ENCODE results near the gene ASTN2. TPM values are rescaled to one million over a fixed set of nuclear protein-coding genes. Genes with fewer than 3 reads are reported as not detected.

ASTN2 gene
- total and polyA plus RNA-seq, 4 donors, result 0.57 to 2.9 (median 1.4) TPM

DNA sequence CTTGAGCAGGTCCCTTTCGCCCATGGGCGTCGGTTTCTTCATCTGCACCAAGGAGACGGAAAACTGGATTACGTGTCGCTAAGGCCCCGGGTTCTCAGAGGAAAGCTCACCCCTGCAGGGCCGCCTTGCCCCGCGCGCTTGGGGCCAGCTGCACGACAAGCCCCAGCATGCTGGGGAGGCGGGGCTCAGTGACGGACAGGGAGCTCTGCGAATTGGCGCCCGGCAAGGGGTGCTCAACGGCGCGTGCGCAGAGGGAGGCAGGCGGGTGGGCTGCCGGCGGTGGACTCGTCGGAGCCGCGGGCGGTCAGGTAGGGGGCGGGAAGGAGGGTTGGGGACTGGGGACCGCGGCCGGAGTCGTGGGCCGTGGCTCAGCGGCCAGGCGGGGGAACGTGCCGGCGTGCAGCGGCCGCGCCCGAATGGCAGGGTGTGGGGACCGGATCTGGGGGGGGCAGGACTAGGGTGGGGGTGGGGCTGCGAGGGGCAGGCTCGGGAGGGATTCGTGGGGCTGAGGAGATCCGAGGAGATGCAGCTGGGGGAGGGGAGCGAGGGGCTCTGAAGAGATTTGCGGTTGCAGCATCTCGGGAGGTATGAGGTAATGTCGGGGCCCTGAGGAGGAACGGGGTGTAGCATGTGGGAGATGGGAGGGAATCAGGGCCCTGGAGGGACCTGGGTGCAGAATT, 727.6 kb downstream of the ASTN2 start, which contains the start of gene TRIM32:
Gene TRIM32 (plus strand): TSS at position 232 of the 680 bp plus-strand sequence. CDS start 10,438 bp downstream, outside the sequence.
- Histone ChIP-seq H3K27ac (ENCODE audit: low read depth in 1 of 2, low read length in 2 of 2) (peak within 1 kb of the TSS; percentile 52 to 59), H3K36me3 (ENCODE audit: control insufficient read depth in 4 of 4, insufficient read depth in 3 of 4, low read depth in 1 of 4, low read length in 3 of 4) (no peaks in the 10 kb centered on the region), H3K4me3 (ENCODE audit: low read depth in 1 of 3, low read length in 3 of 3) (peak within 1 kb of the TSS; percentile 76 to 94 (median 80)), H3K4me1 (ENCODE audit: control insufficient read depth in 4 of 4, insufficient read depth in 4 of 4, low read length in 3 of 4) (peaks cover 6 to 28% (median 20%) of the 10 kb centered on the region in 4 donors), H3K27me3 (ENCODE audit: control insufficient read depth in 4 of 4, insufficient read depth in 4 of 4, low read length in 3 of 4) (no peaks in the 10 kb centered on the region), H3K9ac (ENCODE audit: low read depth in 1 of 2, low read length in 2 of 2) (peak within 1 kb of the TSS; percentile 56 to 71), H3K9me3 (ENCODE audit: control insufficient read depth in 4 of 4, low read length in 3 of 4) (no peaks in the 10 kb centered on the region)
- under 1% methylated on average over 54 of the region's 54 CpGs for WGBS
- DNase-seq (ENCODE audit: low spot score), result peak; percentile 89
- TF ChIP-seq FOXA2 (IDR thresholded peaks at IDR 0.05), result no peak
- TF ChIP-seq YY1 (IDR thresholded peaks at IDR 0.05), result peak; percentile 35
- TF ChIP-seq SP1 (IDR thresholded peaks at IDR 0.05), result peak; percentile 38
- TF ChIP-seq NR2F2 (IDR thresholded peaks at IDR 0.05), result no peak

DNA sequence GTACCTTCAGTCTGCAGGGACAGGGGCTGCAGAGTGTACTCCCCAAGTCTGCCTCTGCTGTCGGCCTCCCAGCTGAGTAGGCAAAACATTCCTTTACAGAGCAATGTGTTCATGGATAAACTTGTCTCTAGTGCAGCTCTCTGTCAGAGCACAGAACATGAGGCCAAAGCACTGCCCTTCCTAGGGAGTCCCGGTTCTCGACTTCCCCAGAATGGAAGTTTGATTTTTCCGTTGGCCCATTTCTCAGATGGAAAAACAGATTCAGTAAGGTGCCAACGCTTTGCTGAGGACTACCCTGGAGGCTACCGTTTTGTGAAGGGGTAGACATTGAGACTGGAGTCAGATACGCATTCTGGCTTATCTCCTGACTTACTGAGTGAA, 728.2 kb downstream of the ASTN2 start:
- Histone ChIP-seq H3K9me3 (ENCODE audit: control insufficient read depth in 4 of 4, low read length in 3 of 4) (no peaks in the 10 kb centered on the region), H3K27me3 (ENCODE audit: control insufficient read depth in 4 of 4, insufficient read depth in 4 of 4, low read length in 3 of 4) (no peaks in the 10 kb centered on the region), H3K4me3 (ENCODE audit: low read depth in 1 of 3, low read length in 3 of 3) (peak overlapping the region; percentile 76 to 94 (median 80)), H3K36me3 (ENCODE audit: control insufficient read depth in 4 of 4, insufficient read depth in 3 of 4, low read depth in 1 of 4, low read length in 3 of 4) (no peaks in the 10 kb centered on the region), H3K9ac (ENCODE audit: low read depth in 1 of 2, low read length in 2 of 2) (peak overlapping the region; percentile 56 to 66), H3K27ac (ENCODE audit: low read depth in 1 of 2, low read length in 2 of 2) (peak overlapping the region in 1 of 2 donors; percentile 52), H3K4me1 (ENCODE audit: control insufficient read depth in 4 of 4, insufficient read depth in 4 of 4, low read length in 3 of 4) (peaks cover 6 to 28% (median 20%) of the 10 kb centered on the region in 4 donors)
- no peak for DNase-seq (ENCODE audit: low spot score)
- WGBS, result 12% methylated on average over 7 of the region's 7 CpGs
- TF ChIP-seq, protein P1, sequence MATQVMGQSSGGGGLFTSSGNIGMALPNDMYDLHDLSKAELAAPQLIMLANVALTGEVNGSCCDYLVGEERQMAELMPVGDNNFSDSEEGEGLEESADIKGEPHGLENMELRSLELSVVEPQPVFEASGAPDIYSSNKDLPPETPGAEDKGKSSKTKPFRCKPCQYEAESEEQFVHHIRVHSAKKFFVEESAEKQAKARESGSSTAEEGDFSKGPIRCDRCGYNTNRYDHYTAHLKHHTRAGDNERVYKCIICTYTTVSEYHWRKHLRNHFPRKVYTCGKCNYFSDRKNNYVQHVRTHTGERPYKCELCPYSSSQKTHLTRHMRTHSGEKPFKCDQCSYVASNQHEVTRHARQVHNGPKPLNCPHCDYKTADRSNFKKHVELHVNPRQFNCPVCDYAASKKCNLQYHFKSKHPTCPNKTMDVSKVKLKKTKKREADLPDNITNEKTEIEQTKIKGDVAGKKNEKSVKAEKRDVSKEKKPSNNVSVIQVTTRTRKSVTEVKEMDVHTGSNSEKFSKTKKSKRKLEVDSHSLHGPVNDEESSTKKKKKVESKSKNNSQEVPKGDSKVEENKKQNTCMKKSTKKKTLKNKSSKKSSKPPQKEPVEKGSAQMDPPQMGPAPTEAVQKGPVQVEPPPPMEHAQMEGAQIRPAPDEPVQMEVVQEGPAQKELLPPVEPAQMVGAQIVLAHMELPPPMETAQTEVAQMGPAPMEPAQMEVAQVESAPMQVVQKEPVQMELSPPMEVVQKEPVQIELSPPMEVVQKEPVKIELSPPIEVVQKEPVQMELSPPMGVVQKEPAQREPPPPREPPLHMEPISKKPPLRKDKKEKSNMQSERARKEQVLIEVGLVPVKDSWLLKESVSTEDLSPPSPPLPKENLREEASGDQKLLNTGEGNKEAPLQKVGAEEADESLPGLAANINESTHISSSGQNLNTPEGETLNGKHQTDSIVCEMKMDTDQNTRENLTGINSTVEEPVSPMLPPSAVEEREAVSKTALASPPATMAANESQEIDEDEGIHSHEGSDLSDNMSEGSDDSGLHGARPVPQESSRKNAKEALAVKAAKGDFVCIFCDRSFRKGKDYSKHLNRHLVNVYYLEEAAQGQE (IDR thresholded peaks at IDR 0.05), result no peak
- TF ChIP-seq EGR1 (IDR thresholded peaks at IDR 0.05; ENCODE audit: low read depth in 2 of 2), result no peak
- TF ChIP-seq, protein P2, sequence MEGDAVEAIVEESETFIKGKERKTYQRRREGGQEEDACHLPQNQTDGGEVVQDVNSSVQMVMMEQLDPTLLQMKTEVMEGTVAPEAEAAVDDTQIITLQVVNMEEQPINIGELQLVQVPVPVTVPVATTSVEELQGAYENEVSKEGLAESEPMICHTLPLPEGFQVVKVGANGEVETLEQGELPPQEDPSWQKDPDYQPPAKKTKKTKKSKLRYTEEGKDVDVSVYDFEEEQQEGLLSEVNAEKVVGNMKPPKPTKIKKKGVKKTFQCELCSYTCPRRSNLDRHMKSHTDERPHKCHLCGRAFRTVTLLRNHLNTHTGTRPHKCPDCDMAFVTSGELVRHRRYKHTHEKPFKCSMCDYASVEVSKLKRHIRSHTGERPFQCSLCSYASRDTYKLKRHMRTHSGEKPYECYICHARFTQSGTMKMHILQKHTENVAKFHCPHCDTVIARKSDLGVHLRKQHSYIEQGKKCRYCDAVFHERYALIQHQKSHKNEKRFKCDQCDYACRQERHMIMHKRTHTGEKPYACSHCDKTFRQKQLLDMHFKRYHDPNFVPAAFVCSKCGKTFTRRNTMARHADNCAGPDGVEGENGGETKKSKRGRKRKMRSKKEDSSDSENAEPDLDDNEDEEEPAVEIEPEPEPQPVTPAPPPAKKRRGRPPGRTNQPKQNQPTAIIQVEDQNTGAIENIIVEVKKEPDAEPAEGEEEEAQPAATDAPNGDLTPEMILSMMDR (IDR thresholded peaks at IDR 0.05; ENCODE audit: low read depth, low read length, missing input control), result no peak
- no peak for TF ChIP-seq HNF4A (conservative IDR thresholded peaks at IDR 0.05)
- TF ChIP-seq, protein P3, sequence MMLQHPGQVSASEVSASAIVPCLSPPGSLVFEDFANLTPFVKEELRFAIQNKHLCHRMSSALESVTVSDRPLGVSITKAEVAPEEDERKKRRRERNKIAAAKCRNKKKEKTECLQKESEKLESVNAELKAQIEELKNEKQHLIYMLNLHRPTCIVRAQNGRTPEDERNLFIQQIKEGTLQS (IDR thresholded peaks at IDR 0.05), result no peak
- TF ChIP-seq, protein P4, sequence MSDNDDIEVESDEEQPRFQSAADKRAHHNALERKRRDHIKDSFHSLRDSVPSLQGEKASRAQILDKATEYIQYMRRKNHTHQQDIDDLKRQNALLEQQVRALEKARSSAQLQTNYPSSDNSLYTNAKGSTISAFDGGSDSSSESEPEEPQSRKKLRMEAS (IDR thresholded peaks at IDR 0.05), result no peak
- no peak for TF ChIP-seq JUND (IDR thresholded peaks at IDR 0.05)
- TF ChIP-seq RXRA (IDR thresholded peaks at IDR 0.05), result no peak
- no peak for TF ChIP-seq NR2F2 (IDR thresholded peaks at IDR 0.05)
- no peak for TF ChIP-seq FOXA2 (IDR thresholded peaks at IDR 0.05)
- TF ChIP-seq HNF4G (IDR thresholded peaks at IDR 0.05), result no peak
- TF ChIP-seq GABPA (IDR thresholded peaks at IDR 0.05 in 1 of 2, conservative IDR thresholded peaks at IDR 0.05 in 1 of 2), result no peak
- TF ChIP-seq, protein P5, sequence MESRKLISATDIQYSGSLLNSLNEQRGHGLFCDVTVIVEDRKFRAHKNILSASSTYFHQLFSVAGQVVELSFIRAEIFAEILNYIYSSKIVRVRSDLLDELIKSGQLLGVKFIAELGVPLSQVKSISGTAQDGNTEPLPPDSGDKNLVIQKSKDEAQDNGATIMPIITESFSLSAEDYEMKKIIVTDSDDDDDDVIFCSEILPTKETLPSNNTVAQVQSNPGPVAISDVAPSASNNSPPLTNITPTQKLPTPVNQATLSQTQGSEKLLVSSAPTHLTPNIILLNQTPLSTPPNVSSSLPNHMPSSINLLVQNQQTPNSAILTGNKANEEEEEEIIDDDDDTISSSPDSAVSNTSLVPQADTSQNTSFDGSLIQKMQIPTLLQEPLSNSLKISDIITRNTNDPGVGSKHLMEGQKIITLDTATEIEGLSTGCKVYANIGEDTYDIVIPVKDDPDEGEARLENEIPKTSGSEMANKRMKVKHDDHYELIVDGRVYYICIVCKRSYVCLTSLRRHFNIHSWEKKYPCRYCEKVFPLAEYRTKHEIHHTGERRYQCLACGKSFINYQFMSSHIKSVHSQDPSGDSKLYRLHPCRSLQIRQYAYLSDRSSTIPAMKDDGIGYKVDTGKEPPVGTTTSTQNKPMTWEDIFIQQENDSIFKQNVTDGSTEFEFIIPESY (IDR thresholded peaks at IDR 0.05), result no peak
- TF ChIP-seq YY1 (IDR thresholded peaks at IDR 0.05), result no peak
- TF ChIP-seq SP1 (IDR thresholded peaks at IDR 0.05), result no peak
- TF ChIP-seq RAD21 (IDR thresholded peaks at IDR 0.05), result no peak
- TF ChIP-seq FOXA1 (IDR thresholded peaks at IDR 0.05), result no peak
- TF ChIP-seq TAF1 (conservative IDR thresholded peaks at IDR 0.05), result no peak

All from liver (tissue), 9 donors.